ENCODE results near the gene PALM. TPM values are rescaled to one million over a fixed set of nuclear protein-coding genes. Genes with fewer than 3 reads are reported as not detected.

The PALM gene
- total RNA-seq, 4 donors from 2014 or later, result 21.5 to 111 (median 53.0) TPM

- H3K4me1 ChIP-seq, result peaks cover 0 to 15% (median 4%) of the 10 kb centered on the region in 3 donors
- TF ChIP-seq POLR2A (IDR thresholded peaks at IDR 0.05) (no peak), POLR2AphosphoS5 (IDR thresholded peaks at IDR 0.05) (no peak), CTCF (IDR thresholded peaks at IDR 0.05) (no peak), EP300 (IDR thresholded peaks at IDR 0.05) (no peak)
- ATAC-seq, result peak; percentile 33
- no peaks in the 10 kb centered on the region for H3K9me3 ChIP-seq
- WGBS, 2 donors (ENCODE audit: low coverage in 1 of 2), result 71 to 82% methylated on average over 18 to 26 of the region's 30 CpGs
- peaks cover 28% of the 10 kb centered on the region for H3K27me3 ChIP-seq
- H3K36me3 ChIP-seq, result no peaks in the 10 kb centered on the region
- H3K27ac ChIP-seq, result peak overlapping the region in 1 of 4 donors; percentile 56
- peak overlapping the region in 1 of 2 donors; percentile 2 for H3K4me3 ChIP-seq
Observed at GRCh38 chr19:782878-783668, 74.3 kb downstream of the PALM start.

- Histone ChIP-seq H3K4me1 (peaks cover 0 to 28% (median 8%) of the 10 kb centered on the region in 3 donors), H3K27ac (no peak overlapping the region), H3K4me3 (no peak overlapping the region), H3K9me3 (no peaks in the 10 kb centered on the region), H3K36me3 (no peaks in the 10 kb centered on the region), H3K27me3 (peaks cover 25% of the 10 kb centered on the region)
- TF ChIP-seq POLR2A (IDR thresholded peaks at IDR 0.05), result no peak
- no peak for TF ChIP-seq CTCF (IDR thresholded peaks at IDR 0.05)
- TF ChIP-seq POLR2AphosphoS5 (IDR thresholded peaks at IDR 0.05), result no peak
- TF ChIP-seq EP300 (IDR thresholded peaks at IDR 0.05), result no peak
- WGBS, 2 donors (ENCODE audit: low coverage in 1 of 2), result 100% methylated on average over 1 of the region's 13 CpGs; no CpG with 5 or more reads in 1 of the 2 donors
- no peak for ATAC-seq
Observed at GRCh38 chr19:784541-784940, 75.8 kb downstream of the PALM start.

GRCh38 chr19:787536-787935 lies 78.8 kb downstream of the PALM start:
- Histone ChIP-seq H3K4me1 (peaks cover 0 to 32% (median 5%) of the 10 kb centered on the region in 3 donors), H3K9me3 (no peaks in the 10 kb centered on the region), H3K4me3 (no peak overlapping the region), H3K27ac (peak overlapping the region in 2 of 4 donors; percentile 19 to 24), H3K36me3 (no peaks in the 10 kb centered on the region), H3K27me3 (peaks cover 2% of the 10 kb centered on the region)
- WGBS, 2 donors (ENCODE audit: low coverage in 1 of 2), result 80 to 100% methylated on average over 1 to 4 of the region's 16 CpGs
- ATAC-seq, result no peak
- TF ChIP-seq CTCF (IDR thresholded peaks at IDR 0.05) (no peak), POLR2AphosphoS5 (IDR thresholded peaks at IDR 0.05) (no peak)

GRCh38 chr19:788686-788982 lies 79.9 kb downstream of the PALM start:
- no peak for TF ChIP-seq CTCF (IDR thresholded peaks at IDR 0.05)
- Histone ChIP-seq H3K4me1 (peaks cover 0 to 25% (median 4%) of the 10 kb centered on the region in 3 donors), H3K27me3 (no peaks in the 10 kb centered on the region), H3K27ac (peak overlapping the region in 3 of 4 donors; percentile 46 to 69 (median 54)), H3K9me3 (no peaks in the 10 kb centered on the region), H3K4me3 (no peak overlapping the region), H3K36me3 (no peaks in the 10 kb centered on the region)
- no CpG with 5 or more reads among the region's 11 CpGs for WGBS, 2 donors (ENCODE audit: low coverage in 1 of 2)
- ATAC-seq, result no peak
